HEK293 (cell line): ENCODE data around the gene SP2.

Experiments used
- CTCF ChIA-PET: fragments of 350-600 bp; formaldehyde crosslinking; extraction: SDS; loops from one replicate; lab custom pipeline; 2021; ENCODE audit warnings: antibody characterized with exemption; lab: Yijun Ruan, JAX
- POLR2A ChIA-PET: fragments of 300-600 bp; formaldehyde crosslinking; extraction: SDS; loops from one replicate; lab custom pipeline; 2020; ENCODE audit warnings: antibody characterized with exemption, inconsistent platforms; lab: Yijun Ruan, JAX
- H3K27ac ChIP-seq: fragments of 200-500 bp; sonication (Bioruptor generic); 2 replicates; pipeline ENCODE4 v1.5.1; 2014; ENCODE audit warnings: low read depth, low read length, control low read depth, inconsistent platforms; ENCODE audit errors: extremely low read depth
- H3K36me3 ChIP-seq, 2 experiments: fragments of 200-500 bp in 1 of 2; sonication (Bioruptor generic) in 1 of 2; 1 replicate in 1 of 2; 2 replicates in 1 of 2; pipeline ENCODE4 v1.5.1; 2014 to 2017; ENCODE audit warnings: inconsistent platforms in 2 of 2, low read length in 2 of 2; ENCODE audit not compliant: control insufficient read depth in 2 of 2, insufficient read depth in 1 of 2
- H3K4me1 ChIP-seq: fragments of 200-500 bp; sonication (Bioruptor generic); 2 replicates; pipeline ENCODE4 v1.5.1; 2014; ENCODE audit warnings: mild to moderate bottlenecking, low read length, inconsistent platforms; ENCODE audit not compliant: control insufficient read depth, insufficient read depth
- H3K4me3 ChIP-seq: 2 replicates; pipeline ENCODE4 v1.5.1; 2011; ENCODE audit warnings: low read depth, mild to moderate bottlenecking, control low read depth, low read length, moderate library complexity
- H3K9me3 ChIP-seq: fragments of 200-500 bp; sonication (Bioruptor generic); 2 replicates; pipeline ENCODE4 v1.5.1; 2014; ENCODE audit warnings: low read depth, low read length, inconsistent platforms; ENCODE audit not compliant: control insufficient read depth, insufficient read depth
- CTCF ChIP-seq: fragments of 450-650 bp; formaldehyde crosslinking; IDR thresholded peaks from 2 replicates; pipeline ENCODE4 v1.5.1; 2016; ENCODE audit warnings: missing biosample characterization, missing genetic modification characterization
- GLI4 ChIP-seq: fragments of 450-650 bp; formaldehyde crosslinking; IDR thresholded peaks from 2 replicates; pipeline ENCODE4 v1.5.1; 2016; ENCODE audit warnings: missing biosample characterization, missing genetic modification characterization
- KLF1 ChIP-seq: fragments of 450-650 bp; formaldehyde crosslinking; IDR thresholded peaks from 2 replicates; pipeline ENCODE4 v1.5.1; 2016; ENCODE audit warnings: missing biosample characterization, missing genetic modification characterization
- PATZ1 ChIP-seq: fragments of 450-650 bp; formaldehyde crosslinking; IDR thresholded peaks from 2 replicates; pipeline ENCODE4 v1.5.1; 2016; ENCODE audit warnings: missing biosample characterization, missing genetic modification characterization
- REST ChIP-seq: fragments of 450-650 bp; formaldehyde crosslinking; IDR thresholded peaks from 2 replicates; pipeline ENCODE4 v1.5.1; 2016; ENCODE audit warnings: missing biosample characterization, missing genetic modification characterization
- SP7 ChIP-seq: fragments of 450-650 bp; formaldehyde crosslinking; IDR thresholded peaks from 2 replicates; pipeline ENCODE4 v1.5.1; 2016; ENCODE audit warnings: missing biosample characterization, missing genetic modification characterization
- YY2 ChIP-seq: fragments of 450-650 bp; formaldehyde crosslinking; IDR thresholded peaks from 2 replicates; pipeline ENCODE4 v1.5.1; 2016; ENCODE audit warnings: missing biosample characterization, missing genetic modification characterization
- ZBTB10 ChIP-seq: fragments of 450-650 bp; formaldehyde crosslinking; IDR thresholded peaks from 2 replicates; pipeline ENCODE4 v1.5.1; 2016; ENCODE audit warnings: missing biosample characterization, missing genetic modification characterization
- ZBTB17 ChIP-seq: fragments of 450-650 bp; formaldehyde crosslinking; IDR thresholded peaks from 2 replicates; pipeline ENCODE4 v1.5.1; 2016; ENCODE audit warnings: missing biosample characterization, missing genetic modification characterization
- ZBTB20 ChIP-seq: fragments of 450-650 bp; formaldehyde crosslinking; IDR thresholded peaks from 2 replicates; pipeline ENCODE4 v1.5.1; 2016; ENCODE audit warnings: missing biosample characterization, missing genetic modification characterization
- ZBTB48 ChIP-seq: fragments of 450-650 bp; formaldehyde crosslinking; IDR thresholded peaks from 2 replicates; pipeline ENCODE4 v1.5.1; 2016; ENCODE audit warnings: missing biosample characterization, missing genetic modification characterization
- ZNF157 ChIP-seq: fragments of 450-650 bp; formaldehyde crosslinking; IDR thresholded peaks from 2 replicates; pipeline ENCODE4 v1.5.1; 2016; ENCODE audit warnings: missing biosample characterization, missing genetic modification characterization
- ZNF184 ChIP-seq: fragments of 450-650 bp; IDR thresholded peaks from 2 replicates; pipeline ENCODE4 v1.5.1; 2018; ENCODE audit warnings: missing biosample characterization, mild to moderate bottlenecking, missing genetic modification characterization
- ZNF362 ChIP-seq: fragments of 450-650 bp; formaldehyde crosslinking; IDR thresholded peaks from 2 replicates; pipeline ENCODE4 v1.5.1; 2016; ENCODE audit warnings: missing biosample characterization, missing genetic modification characterization
- ZNF366 ChIP-seq: fragments of 450-650 bp; formaldehyde crosslinking; conservative IDR thresholded peaks from 2 replicates; pipeline ENCODE4 v1.5.1; 2016; ENCODE audit warnings: missing biosample characterization, missing genetic modification characterization
- ZNF394 ChIP-seq: fragments of 450-650 bp; formaldehyde crosslinking; IDR thresholded peaks from 2 replicates; pipeline ENCODE4 v1.5.1; 2016; ENCODE audit warnings: missing biosample characterization, missing genetic modification characterization, mild to moderate bottlenecking, moderate library complexity, borderline replicate concordance
- ZNF426 ChIP-seq: fragments of 450-650 bp; formaldehyde crosslinking; IDR thresholded peaks from 2 replicates; pipeline ENCODE4 v1.5.1; 2017; ENCODE audit warnings: missing biosample characterization, missing genetic modification characterization, mild to moderate bottlenecking, inconsistent platforms, moderate library complexity
- ZNF473 ChIP-seq: fragments of 450-650 bp; formaldehyde crosslinking; IDR thresholded peaks from 2 replicates; pipeline ENCODE4 v1.5.1; 2017; ENCODE audit warnings: missing biosample characterization, missing genetic modification characterization
- ZNF585B ChIP-seq: fragments of 450-650 bp; formaldehyde crosslinking; IDR thresholded peaks from 2 replicates; pipeline ENCODE4 v1.5.1; 2016; ENCODE audit warnings: missing biosample characterization, missing genetic modification characterization

Gene SP2

GRCh38 chr17:47894498-47895346 is 1.3 kb upstream of the SP2 start:
- POLR2A ChIA-PET, result interaction anchor here (0.6 to 3.5 kb wide), 24 partner anchors 10 to 245 kb away, joined by 3 to 35 read pairs (median 6); partner anchors contain the start of genes KPNB1, LRRC46, MRPL10 and OSBPL7
- Histone ChIP-seq H3K4me1 (peaks cover 4% of the 10 kb centered on the region; the same call in 1 of the 2 replicates), H3K9me3 (no peaks in the 10 kb centered on the region), H3K27ac (peak overlapping the region; percentile 26; the same call in 1 of the 2 replicates), H3K36me3 (peaks cover 0 to 20% of the 10 kb centered on the region in 2 experiments; a peak in 2 of 3 replicates), H3K4me3 (peak overlapping the region; percentile 83)
- CTCF ChIA-PET, result interaction anchor here (0.5 to 18.5 kb wide), 7 partner anchors 51 to 939 kb away, joined by 3 to 837 read pairs (median 5); partner anchors contain the start of genes SCRN2, SP6 and TBX21
- peak; percentile 96 for TF ChIP-seq ZNF362 (tag by site-specific recombination)
- no peak for TF ChIP-seq ZNF473 (tag by site-specific recombination)
- peak; percentile 60; the same call in 1 of the 2 replicates for TF ChIP-seq CTCF
- TF ChIP-seq ZNF426 (tag by site-specific recombination), result no peak
- no peak for TF ChIP-seq ZNF585B
- TF ChIP-seq GLI4 (tag by site-specific recombination), result no peak
- TF ChIP-seq ZBTB17 (tag by site-specific recombination), result peak; percentile 31; the same call in 1 of the 2 replicates

GRCh38 chr17:47895347-47895855 is 635 bp upstream of the SP2 start:
- Histone ChIP-seq H3K4me3 (peak overlapping the region; percentile 83), H3K9me3 (no peaks in the 10 kb centered on the region), H3K36me3 (peaks cover 0 to 25% of the 10 kb centered on the region in 2 experiments; a peak in 2 of 3 replicates), H3K4me1 (peaks cover 4% of the 10 kb centered on the region; the same call in 1 of the 2 replicates), H3K27ac (peak overlapping the region; percentile 26; the same call in 1 of the 2 replicates)
- CTCF ChIA-PET, result interaction anchor here (0.5 to 18.5 kb wide), 10 partner anchors 8 to 197 kb away, joined by 3 to 837 read pairs (median 4); partner anchors contain the start of genes SCRN2, SP6 and TBX21
- POLR2A ChIA-PET, result interaction anchor here (0.6 to 3.5 kb wide), 36 partner anchors 10 to 246 kb away, joined by 3 to 35 read pairs (median 4); partner anchors contain the start of genes CDK5RAP3, KPNB1, LRRC46 and MRPL10
- TF ChIP-seq REST (tag by site-specific recombination) (peak; percentile 44; the same call in 1 of the 2 replicates), ZNF394 (peak; percentile 35; the same call in 1 of the 2 replicates), YY2 (tag by site-specific recombination) (0 out of 2 replicates have a peak, but pooled peaks have one; percentile 20), PATZ1 (tag by site-specific recombination) (peak; percentile 24; the same call in 1 of the 2 replicates), ZBTB10 (tag by site-specific recombination) (peak; percentile 88), ZNF157 (tag by site-specific recombination) (no peak), ZNF366 (tag by site-specific recombination) (no peak), SP7 (tag by site-specific recombination) (0 out of 2 replicates have a peak, but pooled peaks have one; percentile 8), ZBTB48 (tag by site-specific recombination) (0 out of 2 replicates have a peak, but pooled peaks have one; percentile 50), ZNF184 (tag by site-specific recombination) (0 out of 2 replicates have a peak, but pooled peaks have one; percentile 39), ZBTB20 (peak; percentile 95), KLF1 (tag by site-specific recombination) (0 out of 2 replicates have a peak, but pooled peaks have one; percentile 47)
